HG02588 (cell line): ENCODE data around the gene TMEM247.
"Not testable (repeated sequence)": the region's sequence is repeated elsewhere in the genome, so short reads cannot be mapped to it uniquely, and the experiment has no call there.

Experiments
- ATAC-seq: cut with Tn5 transposase; IDR thresholded peaks from one replicate; pipeline ENCODE4 v1.9.1; 2021; ENCODE audit warnings: mild to moderate bottlenecking, moderate library complexity; ENCODE audit not compliant: unreplicated experiment

The TMEM247 gene

GRCh38 chr2:46509804-46510203 lies 30.4 kb downstream of the TMEM247 start:
- ATAC-seq, result no peak

DNA sequence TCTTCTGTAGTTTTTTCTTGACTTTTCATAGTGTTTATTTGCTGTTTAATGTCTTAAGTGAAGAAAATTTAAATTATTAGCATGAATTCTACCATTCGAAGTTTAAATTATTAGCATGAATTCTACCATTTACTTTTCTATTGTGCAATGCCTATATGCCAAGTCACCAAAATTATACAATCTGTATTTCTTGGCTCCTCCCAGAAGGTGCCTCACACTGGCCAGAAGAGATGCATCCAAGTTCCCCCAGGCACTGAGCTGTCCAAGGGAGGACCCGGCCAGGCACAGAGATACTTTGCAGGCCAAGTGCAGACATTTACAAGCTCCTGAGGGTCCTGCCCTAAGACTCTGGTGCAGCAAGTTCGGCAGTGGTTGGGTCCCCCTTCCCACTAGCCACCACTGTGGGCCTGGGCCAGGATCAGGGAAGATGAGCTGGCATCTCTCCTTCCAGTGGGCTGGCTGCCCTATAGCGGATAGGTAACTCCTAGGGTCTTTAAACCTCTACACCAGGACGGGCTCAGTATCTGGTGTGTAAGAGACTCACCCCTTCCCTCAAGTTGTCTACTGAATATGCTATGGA lies 31.3 kb downstream of the TMEM247 start:
- no peak for ATAC-seq

GRCh38 chr2:46512185-46512584 lies 32.8 kb downstream of the TMEM247 start:
- no peak for ATAC-seq

DNA sequence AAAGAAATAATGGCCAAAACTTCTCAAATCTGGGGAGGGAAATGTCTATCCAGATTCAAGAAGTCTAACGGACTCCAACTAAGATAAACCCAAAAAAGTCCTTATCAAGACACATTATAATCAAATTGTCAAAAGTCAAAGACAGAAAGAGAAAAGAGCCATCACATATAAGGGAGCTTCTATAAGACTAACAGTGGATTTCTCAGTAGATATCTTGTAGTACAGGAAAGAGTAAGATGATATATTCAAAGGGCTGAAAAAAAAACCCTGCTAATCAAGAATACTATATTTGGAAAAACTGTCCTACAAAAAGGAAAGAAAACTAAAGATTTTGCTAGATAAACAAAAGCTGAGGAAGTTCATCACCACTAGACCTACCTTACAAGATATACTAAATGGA lies 35.4 kb downstream of the TMEM247 start:
- no peak for ATAC-seq

GRCh38 chr2:46517485-46517884 lies 38.1 kb downstream of the TMEM247 start:
- ATAC-seq, result no peak

DNA sequence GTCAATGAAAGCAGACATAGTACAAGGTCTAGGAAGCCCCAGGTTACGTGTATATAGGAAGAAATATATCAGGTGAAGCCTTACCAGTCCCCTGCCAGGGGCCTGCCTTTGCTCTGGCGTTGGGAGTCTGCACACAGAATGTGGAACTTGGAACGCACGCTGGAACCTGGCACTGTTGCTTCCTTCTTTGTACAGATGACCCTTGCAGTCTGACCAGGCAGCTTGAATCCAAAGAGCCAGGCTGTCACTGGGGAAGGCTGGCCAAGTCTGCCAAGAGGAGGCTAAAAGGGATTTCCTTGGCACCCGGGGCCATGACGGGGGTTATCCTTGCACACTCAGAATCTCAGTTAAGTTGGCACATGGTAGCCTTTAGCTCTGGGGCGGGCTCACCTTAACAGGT lies 39.5 kb downstream of the TMEM247 start:
- ATAC-seq, result no peak

DNA sequence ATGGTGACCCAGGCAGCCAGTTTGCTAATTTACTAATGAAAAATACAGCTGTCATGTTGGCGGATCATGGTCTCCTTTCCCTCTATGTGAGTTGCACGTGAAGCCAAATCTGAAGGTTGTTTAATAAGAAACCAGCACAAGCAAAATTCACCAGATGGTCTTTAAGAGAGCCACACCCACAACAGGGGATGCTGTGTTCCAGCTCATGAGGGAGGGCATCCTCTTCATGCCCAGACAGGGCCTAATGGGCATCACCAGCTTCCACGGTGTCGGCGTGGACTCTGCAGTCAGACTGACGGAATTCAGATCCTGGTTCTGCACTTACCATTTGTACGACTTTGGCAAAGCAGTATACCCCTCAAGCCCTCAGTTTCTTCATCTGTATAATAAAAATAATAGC lies 39.9 kb downstream of the TMEM247 start:
- ATAC-seq, result no peak

DNA sequence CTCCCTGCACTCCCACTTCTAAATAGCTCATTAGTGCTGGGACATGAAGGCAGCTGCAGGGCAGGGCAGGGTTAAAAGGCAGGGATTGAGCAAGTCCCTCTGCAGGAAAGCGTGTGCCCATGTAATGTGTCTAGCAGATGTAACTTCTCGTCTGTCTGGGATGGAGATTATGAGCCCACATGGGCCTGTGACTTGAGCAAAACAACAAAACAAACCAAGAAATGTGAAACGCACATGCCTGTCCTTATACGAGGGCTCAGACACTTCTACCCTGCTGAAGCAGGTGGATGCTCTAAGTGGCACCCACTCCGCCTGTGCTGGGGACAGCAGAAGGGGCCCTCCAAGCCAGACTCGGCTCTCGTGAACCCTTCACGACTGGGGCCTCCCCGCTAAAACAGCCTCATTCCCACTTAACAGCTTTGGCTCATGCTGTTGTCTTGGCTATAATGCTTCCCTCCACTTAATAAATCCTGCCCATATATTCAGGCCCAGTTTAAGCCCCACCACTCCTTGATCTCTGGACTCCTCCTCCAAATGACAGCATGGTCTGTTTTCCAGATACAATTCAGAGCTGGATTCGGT lies 40.9 kb downstream of the TMEM247 start:
- ATAC-seq, result no peak

DNA sequence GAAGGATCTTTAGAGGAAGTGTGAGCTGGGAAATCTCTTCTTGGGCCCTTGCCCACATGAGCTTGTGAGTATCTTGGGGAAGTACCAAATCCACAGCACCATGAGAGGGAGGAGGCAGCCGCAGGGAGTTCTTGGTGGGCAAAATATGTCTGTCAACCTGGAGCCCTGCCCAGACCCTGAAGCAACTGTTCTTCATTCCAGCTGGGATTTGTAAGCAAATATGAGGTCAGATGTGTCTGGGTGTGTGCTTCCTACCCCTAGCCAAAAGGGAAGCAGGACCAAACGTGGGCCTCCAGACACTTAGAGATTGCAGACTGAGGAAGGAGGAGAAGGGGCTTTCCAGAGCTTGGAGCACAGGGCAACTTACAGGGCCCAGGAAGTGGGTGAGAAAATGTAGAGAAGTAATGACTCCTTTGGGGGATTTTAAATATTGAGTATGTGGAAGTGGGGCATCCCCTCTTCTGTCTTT lies 41.9 kb downstream of the TMEM247 start:
- ATAC-seq, result no peak

DNA sequence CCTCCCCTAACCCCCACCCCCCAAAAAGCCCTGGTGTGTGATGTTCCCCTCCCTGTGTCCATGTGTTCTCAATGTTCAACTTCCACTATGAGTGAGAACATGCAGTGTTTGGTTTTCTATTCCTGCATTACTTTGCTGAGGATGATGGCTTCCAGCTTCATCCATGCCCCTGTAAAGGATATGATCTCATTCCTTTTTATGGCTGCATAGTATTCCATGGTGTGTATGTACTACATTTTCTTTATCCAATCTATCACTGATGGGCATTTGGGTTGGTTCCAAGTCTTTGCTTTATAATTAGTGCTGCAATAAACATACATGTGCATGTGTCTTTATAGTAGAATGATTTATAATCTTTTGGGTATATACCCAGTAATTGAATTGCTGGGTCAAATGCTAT lies 43.0 kb downstream of the TMEM247 start:
- not testable (repeated sequence) for ATAC-seq

DNA sequence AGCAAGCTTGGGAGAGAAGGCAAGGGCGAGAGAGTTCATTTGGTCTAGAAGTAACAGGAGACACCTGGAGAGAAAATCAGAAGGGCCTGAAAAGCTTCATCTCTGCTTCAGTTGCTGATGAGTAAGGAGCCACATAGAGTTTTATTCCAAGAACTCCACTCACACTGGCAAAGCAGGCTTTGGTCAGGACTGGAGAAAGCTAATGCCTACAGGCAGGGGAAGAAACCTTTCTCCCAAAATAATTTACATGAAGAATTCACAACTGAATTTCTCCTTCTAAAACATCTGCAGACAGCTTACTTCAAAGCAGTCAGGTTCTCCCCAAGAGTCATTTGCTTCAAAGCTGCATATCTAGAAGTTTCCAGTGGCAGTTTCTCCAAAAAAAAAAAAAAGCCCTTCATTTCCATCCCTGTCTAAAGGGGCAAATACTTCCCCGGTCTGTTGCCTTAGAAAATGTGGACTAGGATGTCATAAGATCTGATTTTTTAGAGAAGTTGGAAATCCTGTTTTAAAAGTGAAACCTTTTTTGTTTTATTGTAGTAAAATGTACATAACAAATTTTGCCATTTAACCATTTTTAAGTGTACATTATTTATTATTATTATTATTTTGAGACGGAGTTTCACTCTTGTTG lies 46.3 kb downstream of the TMEM247 start:
- no peak for ATAC-seq

- no peak for ATAC-seq
Measured at GRCh38 chr2:46528880-46529279, 49.5 kb downstream of the TMEM247 start.

DNA sequence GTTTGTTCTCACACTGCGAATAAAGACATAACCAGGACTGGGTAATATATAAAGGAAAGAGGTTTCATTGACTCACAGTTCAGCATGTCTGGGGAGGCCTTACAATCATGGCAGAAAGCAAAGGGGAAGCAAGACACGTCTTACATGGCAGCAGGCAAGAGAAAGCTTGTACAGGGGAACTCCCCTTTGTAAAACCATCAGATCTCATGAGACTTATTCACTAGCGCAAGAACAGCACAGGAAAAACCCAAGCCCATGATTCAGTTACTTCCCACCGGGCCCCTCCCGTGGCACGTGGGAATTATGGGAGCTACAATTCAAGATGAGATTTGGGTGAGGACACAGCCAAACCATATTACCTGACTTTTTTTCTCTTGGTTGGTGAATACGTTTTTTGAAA lies 51.3 kb downstream of the TMEM247 start:
- no peak for ATAC-seq

DNA sequence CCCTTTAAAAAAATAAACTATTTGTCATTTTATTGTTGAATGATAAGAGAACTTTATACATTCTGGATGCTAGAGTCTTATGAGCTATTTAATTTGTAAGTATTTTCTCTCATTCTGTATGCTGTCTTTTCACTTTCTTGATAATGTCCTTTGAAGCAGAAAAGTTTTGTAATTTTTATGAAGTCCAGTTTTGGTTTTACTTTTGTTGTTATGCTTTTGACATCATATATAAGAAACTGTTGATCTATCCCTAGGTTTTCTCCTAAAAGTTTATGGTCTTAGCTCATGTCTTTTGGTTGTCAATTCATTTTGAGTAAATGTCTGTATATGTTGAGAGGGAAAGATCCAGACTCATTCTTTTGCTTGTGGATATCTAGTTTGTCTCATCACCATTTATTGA lies 52.5 kb downstream of the TMEM247 start:
- no peak for ATAC-seq
